Measurements from ENCODE around the gene TAOK1. TPM values are rescaled to one million over a fixed set of nuclear protein-coding genes. Genes with fewer than 3 reads are reported as not detected.
A peak's percentile ranks its signal among the peaks of the same experiment; 100 is the strongest.

The TAOK1 gene
- total RNA-seq, 1 donor from 2014 or later: 87.1 TPM

- H3K9me3 Mint-ChIP-seq (ENCODE audit: low read depth): no peaks in the 10 kb centered on the region
- H3K27ac Mint-ChIP-seq (ENCODE audit: unreplicated experiment): peak overlapping the region; percentile 79
- H3K4me3 Mint-ChIP-seq (ENCODE audit: unreplicated experiment): peak overlapping the region; percentile 94
- no peaks in the 10 kb centered on the region for H3K36me3 Mint-ChIP-seq (ENCODE audit: low read depth)
- TF ChIP-seq CTCF (IDR thresholded peaks at IDR 0.05): no peak
- peaks cover 40% of the 10 kb centered on the region for H3K4me1 Mint-ChIP-seq (ENCODE audit: low read depth)
- H3K27me3 Mint-ChIP-seq (ENCODE audit: low read depth): no peaks in the 10 kb centered on the region
- no peak for DNase-seq (ENCODE audit: low spot score)
These were observed 878 bp downstream of the TAOK1 start for GRCh38 chr17:29390851-29391631.

DNA sequence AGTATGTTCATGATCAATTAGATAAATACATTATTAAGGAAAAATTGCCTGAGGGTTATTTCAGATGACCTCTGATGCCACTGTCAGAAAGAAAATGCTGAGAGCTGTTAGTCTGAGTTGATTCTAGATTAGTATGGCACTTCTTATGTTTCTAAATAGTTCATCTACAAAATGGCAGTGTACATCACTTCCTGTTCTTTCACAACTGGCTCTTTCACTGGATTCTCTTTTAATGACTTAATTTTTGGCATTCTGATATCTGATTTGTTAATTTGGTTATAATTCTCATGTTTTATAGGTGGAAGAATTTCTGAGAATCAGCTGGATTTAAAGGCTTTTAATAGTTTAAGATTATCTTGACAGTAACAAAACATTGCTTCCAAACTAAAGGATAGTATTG, 3.3 kb downstream of the TAOK1 start:
- no peak for TF ChIP-seq CTCF (IDR thresholded peaks at IDR 0.05)
- DNase-seq (ENCODE audit: low spot score): no peak
- Mint-ChIP-seq H3K27ac (ENCODE audit: unreplicated experiment) (peak overlapping the region; percentile 87), H3K4me3 (ENCODE audit: unreplicated experiment) (peak overlapping the region; percentile 5), H3K4me1 (ENCODE audit: low read depth) (peaks cover 40% of the 10 kb centered on the region), H3K36me3 (ENCODE audit: low read depth) (no peaks in the 10 kb centered on the region), H3K27me3 (ENCODE audit: low read depth) (no peaks in the 10 kb centered on the region), H3K9me3 (ENCODE audit: low read depth) (no peaks in the 10 kb centered on the region)

DNA sequence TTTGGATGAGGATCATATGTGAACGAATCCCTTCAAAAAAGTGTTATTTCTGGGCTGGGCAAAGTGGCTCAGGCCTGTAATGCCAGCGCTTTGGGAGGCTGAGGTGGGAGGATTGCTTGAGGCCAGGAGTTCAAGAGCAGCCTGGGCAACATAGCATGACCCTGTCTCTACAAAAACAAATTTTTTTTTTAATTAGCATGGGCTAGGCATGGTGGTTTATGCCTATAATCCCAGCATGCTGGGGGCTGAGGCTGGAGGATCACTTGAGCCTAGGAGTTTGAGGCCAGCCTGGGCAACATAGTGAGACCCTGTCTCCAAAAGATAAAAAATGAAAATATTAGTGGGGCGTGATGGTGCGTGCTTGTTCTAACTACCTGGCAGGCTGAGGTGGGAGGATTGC, 4.6 kb downstream of the TAOK1 start:
- DNase-seq (ENCODE audit: low spot score): no peak
- Mint-ChIP-seq H3K4me1 (ENCODE audit: low read depth) (peaks cover 36% of the 10 kb centered on the region), H3K4me3 (ENCODE audit: unreplicated experiment) (no peak overlapping the region), H3K27ac (ENCODE audit: unreplicated experiment) (peak overlapping the region; percentile 42), H3K36me3 (ENCODE audit: low read depth) (no peaks in the 10 kb centered on the region), H3K9me3 (ENCODE audit: low read depth) (no peaks in the 10 kb centered on the region), H3K27me3 (ENCODE audit: low read depth) (no peaks in the 10 kb centered on the region)
- TF ChIP-seq CTCF (IDR thresholded peaks at IDR 0.05): no peak

GRCh38 chr17:29396066-29396465, 5.9 kb downstream of the TAOK1 start:
- TF ChIP-seq CTCF (IDR thresholded peaks at IDR 0.05): no peak
- Mint-ChIP-seq H3K9me3 (ENCODE audit: low read depth) (no peaks in the 10 kb centered on the region), H3K27me3 (ENCODE audit: low read depth) (no peaks in the 10 kb centered on the region), H3K36me3 (ENCODE audit: low read depth) (peaks cover 4% of the 10 kb centered on the region), H3K27ac (ENCODE audit: unreplicated experiment) (no peak overlapping the region), H3K4me1 (ENCODE audit: low read depth) (peaks cover 36% of the 10 kb centered on the region), H3K4me3 (ENCODE audit: unreplicated experiment) (no peak overlapping the region)
- DNase-seq (ENCODE audit: low spot score): no peak

GRCh38 chr17:29399634-29400033, 9.5 kb downstream of the TAOK1 start:
- no peak for TF ChIP-seq CTCF (IDR thresholded peaks at IDR 0.05)
- Mint-ChIP-seq H3K9me3 (ENCODE audit: low read depth) (no peaks in the 10 kb centered on the region), H3K4me1 (ENCODE audit: low read depth) (peaks cover 13% of the 10 kb centered on the region), H3K4me3 (ENCODE audit: unreplicated experiment) (no peak overlapping the region), H3K36me3 (ENCODE audit: low read depth) (peaks cover 9% of the 10 kb centered on the region), H3K27ac (ENCODE audit: unreplicated experiment) (peak overlapping the region; percentile 17), H3K27me3 (ENCODE audit: low read depth) (no peaks in the 10 kb centered on the region)
- no peak for DNase-seq (ENCODE audit: low spot score)
